Right lobe of liver (tissue), 6 donors: ENCODE results near the gene RNASE9. TPM values are rescaled to one million over a fixed set of nuclear protein-coding genes. Genes with fewer than 3 reads are reported as not detected.

Experiments
- ATAC-seq, 4 donors: fragments of 200-7000 bp; cut with Tn5 transposase; one replicate each; pipeline ENCODE4 v1.9.1; 2020; ENCODE audit warnings: mild to moderate bottlenecking in 4 of 4, moderate library complexity in 4 of 4
- DNase-seq, 3 donors: peaks; one replicate each; pipeline ENCODE4 v3.0.0-alpha.2; 2020
- H3K27ac ChIP-seq, 3 donors: fragments of 200-600 bp; one replicate each; pipeline ENCODE4 v1.8.0; 2022
- H3K27me3 ChIP-seq, 2 donors: fragments of 200-600 bp; one replicate each; pipeline ENCODE4 v1.8.0; 2022
- H3K36me3 ChIP-seq, 4 donors: fragments of 200-600 bp; sonication (generic) in 1 of 4; one replicate each; pipeline versions ENCODE4 v1.5.1 to v1.8.0; 2017 to 2022; ENCODE audit warnings: control low read depth in 1 of 4
- H3K4me1 ChIP-seq, 4 donors: fragments of 200-600 bp; sonication (generic) in 1 of 4; one replicate each; pipeline versions ENCODE4 v1.5.1 to v1.8.0; 2017 to 2022; ENCODE audit warnings: control low read depth in 1 of 4
- H3K4me3 ChIP-seq, 3 donors: fragments of 200-600 bp; one replicate each; pipeline ENCODE4 v1.8.0; 2022
- H3K9me3 ChIP-seq, 4 donors: fragments of 200-600 bp; sonication (generic) in 1 of 4; one replicate each; pipeline versions ENCODE4 v1.5.1 to v1.8.0; 2017 to 2022; ENCODE audit warnings: control low read depth in 1 of 4
- POLR2A ChIP-seq: fragments of 450-650 bp; IDR thresholded peaks from one replicate; pipeline ENCODE4 v1.6.1; 2017; ENCODE audit warnings: antibody characterized with exemption, mild to moderate bottlenecking
- WGBS: methylation state at CpG from one replicate; pipeline ENCODE4 v1.1.6; 2018; ENCODE audit warnings: low coverage, low lambda C conversion rate; ENCODE audit not compliant: insufficient coverage; ENCODE audit errors: missing lambda C conversion rate; 5-methylcytosine and 5-hydroxymethylcytosine counted together
- intact Hi-C, 2 donors: fragments of 100-400 bp; cut with DNase I; formaldehyde crosslinking; loops; one replicate each; pipeline versions ENCODE4 v1.11.2 to v1.14.1; 2022
- total RNA-seq, 6 experiments: library from RNA; depleted of rRNA in 2 of 6; stranded (reverse); fragments of >200 nt in 2 of 6; fragmentation: NEBNext Ultra II Directional in 3 of 6; extraction: Animal tissue kit (Norgen Biotek cat#: 25700) in 3 of 6; gene quantifications; one replicate each; pipeline versions ENCODE4 v1.1.0 to v1.2.4, GENCODE V29; 2016 to 2023
- TF ChIP-seq, protein P1 (sequence below), 4 donors: fragments of 200-600 bp in 3 of 4; fragments of 450-650 bp in 1 of 4; IDR thresholded peaks; one replicate each; pipeline versions ENCODE4 v1.5.1 to v1.8.0; 2016 to 2022; ENCODE audit warnings: antibody characterized with exemption in 4 of 4, mild to moderate bottlenecking in 2 of 4
- donor health status: DM: no; HTN: yes; CAD: no.
- donor health status: DM: no; HTN: no; CAD: no.
- donor health status: DM: no; HTN: no; CAD: no.
- donor health status: DM: no; HTN: yes; CAD: no.
- donor health status: DM: no; HTN: yes; CAD: no.

Gene RNASE9
- total RNA-seq, 6 experiments from 2014 or later = not detected

DNA sequence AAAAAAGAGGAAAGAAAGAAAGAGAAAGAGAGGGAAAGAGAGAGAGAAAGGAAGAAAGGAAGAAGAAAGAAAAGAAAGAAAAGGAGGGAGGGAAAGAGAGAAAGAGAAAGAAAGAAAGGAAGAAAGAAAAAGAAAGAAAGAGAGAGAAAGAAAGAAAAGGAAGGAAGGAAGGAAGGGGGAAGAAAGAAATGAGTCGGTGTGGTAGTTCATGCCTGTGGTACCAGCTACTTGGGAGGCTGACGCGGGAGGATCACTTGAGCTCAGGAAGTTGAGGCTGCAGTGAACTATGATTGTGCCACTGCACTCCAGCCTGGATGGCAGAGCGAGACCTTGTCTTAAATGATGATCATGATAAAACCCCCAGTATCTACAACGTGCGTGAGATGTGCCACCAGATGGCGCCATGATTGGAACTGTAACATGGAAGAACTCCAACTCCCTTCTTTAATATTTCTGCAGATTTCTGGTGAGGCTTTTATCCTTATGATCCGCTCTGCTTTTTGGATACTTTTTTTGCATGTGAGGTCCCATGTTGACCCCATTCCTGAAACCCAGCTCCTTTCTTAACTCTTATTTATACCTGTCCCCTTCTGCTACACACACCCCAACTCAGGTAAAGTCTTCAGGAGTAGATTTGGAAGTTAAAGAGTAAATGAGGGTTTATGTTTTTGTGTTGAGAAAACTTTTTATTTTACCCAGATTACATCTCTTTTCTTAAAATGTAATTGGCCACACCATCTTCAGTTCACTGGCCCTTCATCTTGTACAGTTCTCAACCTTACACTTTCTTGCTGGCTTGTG lies 29.9 kb downstream of the RNASE9 start:
- ATAC-seq = peak; percentile 89 to 92 (median 91)
- no peak for TF ChIP-seq POLR2A
- TF ChIP-seq, protein P1, sequence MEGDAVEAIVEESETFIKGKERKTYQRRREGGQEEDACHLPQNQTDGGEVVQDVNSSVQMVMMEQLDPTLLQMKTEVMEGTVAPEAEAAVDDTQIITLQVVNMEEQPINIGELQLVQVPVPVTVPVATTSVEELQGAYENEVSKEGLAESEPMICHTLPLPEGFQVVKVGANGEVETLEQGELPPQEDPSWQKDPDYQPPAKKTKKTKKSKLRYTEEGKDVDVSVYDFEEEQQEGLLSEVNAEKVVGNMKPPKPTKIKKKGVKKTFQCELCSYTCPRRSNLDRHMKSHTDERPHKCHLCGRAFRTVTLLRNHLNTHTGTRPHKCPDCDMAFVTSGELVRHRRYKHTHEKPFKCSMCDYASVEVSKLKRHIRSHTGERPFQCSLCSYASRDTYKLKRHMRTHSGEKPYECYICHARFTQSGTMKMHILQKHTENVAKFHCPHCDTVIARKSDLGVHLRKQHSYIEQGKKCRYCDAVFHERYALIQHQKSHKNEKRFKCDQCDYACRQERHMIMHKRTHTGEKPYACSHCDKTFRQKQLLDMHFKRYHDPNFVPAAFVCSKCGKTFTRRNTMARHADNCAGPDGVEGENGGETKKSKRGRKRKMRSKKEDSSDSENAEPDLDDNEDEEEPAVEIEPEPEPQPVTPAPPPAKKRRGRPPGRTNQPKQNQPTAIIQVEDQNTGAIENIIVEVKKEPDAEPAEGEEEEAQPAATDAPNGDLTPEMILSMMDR (IDR thresholded peaks at IDR 0.05) = peak; percentile 55 to 84 (median 78)
- Histone ChIP-seq H3K4me1 (no peaks in the 10 kb centered on the region), H3K4me3 (no peak overlapping the region), H3K27me3 (no peaks in the 10 kb centered on the region), H3K9me3 (no peaks in the 10 kb centered on the region), H3K36me3 (no peaks in the 10 kb centered on the region), H3K27ac (no peak overlapping the region)
- peak; percentile 67 to 75 (median 70) for DNase-seq
- WGBS = 10% methylated on average over 7 of the region's 8 CpGs
- intact Hi-C loops = loop anchor here in 1 of 2 donors (10.0 kb wide), 1 partner anchor 74 kb away; no protein-coding TSS in a partner anchor

DNA sequence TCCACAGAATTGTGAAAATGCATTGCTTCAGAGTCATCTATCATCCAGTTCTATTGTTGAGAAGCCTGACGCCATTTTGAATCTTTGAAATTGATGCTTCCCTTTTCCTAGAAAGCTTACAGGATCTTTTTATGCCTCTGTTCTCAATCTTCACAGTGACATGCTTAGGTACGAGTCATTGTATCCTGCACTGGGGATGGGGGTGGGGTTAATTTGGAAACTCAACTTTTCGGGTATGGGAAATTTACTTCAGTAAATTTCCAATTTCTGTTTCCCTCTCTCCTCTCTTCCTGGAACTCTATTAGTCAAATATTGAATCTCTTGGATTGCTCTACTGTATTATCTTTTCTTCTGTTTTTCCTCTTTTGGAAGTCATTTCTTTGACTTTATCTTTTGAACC lies 31.0 kb downstream of the RNASE9 start:
- intact Hi-C loops = loop anchor here in 1 of 2 donors (10.0 kb wide), 1 partner anchor 75 kb away; no protein-coding TSS in a partner anchor
- 61% methylated on average over 3 of the region's 3 CpGs for WGBS
- no peaks in the 10 kb centered on the region for H3K27me3 ChIP-seq

DNA sequence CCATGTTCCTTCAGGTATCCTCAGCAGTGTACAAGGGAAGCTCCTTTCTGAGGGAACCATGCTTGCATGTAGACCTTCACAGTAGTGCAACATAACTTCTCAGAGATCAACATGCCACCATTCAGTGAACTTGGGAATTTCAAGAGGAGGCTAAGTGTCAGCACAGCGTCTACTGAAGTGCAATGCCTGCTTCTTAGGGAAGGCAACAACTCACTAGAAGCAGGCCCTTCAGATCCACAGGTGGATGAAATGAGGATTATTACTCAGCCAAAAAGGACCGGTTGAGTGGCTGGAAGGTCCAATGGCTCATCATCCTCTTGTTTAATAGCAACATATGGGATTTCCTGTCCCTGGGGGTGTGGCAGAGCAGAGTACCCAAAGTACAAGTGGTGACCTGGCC lies 36.8 kb downstream of the RNASE9 start:
- Histone ChIP-seq H3K36me3 (no peaks in the 10 kb centered on the region), H3K4me3 (no peak overlapping the region), H3K4me1 (no peaks in the 10 kb centered on the region), H3K27ac (no peak overlapping the region), H3K9me3 (no peaks in the 10 kb centered on the region), H3K27me3 (no peaks in the 10 kb centered on the region)
- intact Hi-C loops = no loop called here
- no peak for TF ChIP-seq POLR2A
- TF ChIP-seq, protein P1 (IDR thresholded peaks at IDR 0.05) = no peak
- DNase-seq = no peak
- WGBS = 100% methylated on average over 1 of the region's 2 CpGs
- no peak for ATAC-seq

More for the DNA sequence above, 31.0 kb downstream of the RNASE9 start:
- no peak for TF ChIP-seq POLR2A
- TF ChIP-seq, protein P1 (IDR thresholded peaks at IDR 0.05) = no peak
- Histone ChIP-seq H3K9me3 (no peaks in the 10 kb centered on the region), H3K27ac (no peak overlapping the region), H3K4me3 (no peak overlapping the region), H3K36me3 (no peaks in the 10 kb centered on the region), H3K4me1 (no peaks in the 10 kb centered on the region)
- ATAC-seq (no peak), DNase-seq (no peak)

DNA sequence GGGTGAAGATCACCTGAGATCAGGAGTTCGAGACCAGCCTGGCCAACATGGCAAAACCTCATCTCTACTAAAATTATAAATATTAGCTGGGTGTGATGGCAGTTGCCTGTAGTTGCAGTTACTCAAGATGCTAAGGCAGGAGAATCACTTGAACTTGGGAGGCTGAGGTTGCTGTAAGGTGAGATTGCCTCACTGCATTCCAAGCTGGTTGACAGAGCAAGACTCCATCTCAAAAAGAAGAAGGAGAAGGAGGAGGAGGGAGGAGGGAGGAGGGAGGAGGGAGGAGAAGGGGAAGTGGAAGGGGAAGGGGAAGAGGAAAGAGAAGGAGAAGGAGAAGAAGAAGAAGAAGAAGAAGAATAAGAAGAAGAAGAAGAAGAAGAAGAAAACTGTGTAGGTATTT lies 38.5 kb downstream of the RNASE9 start:
- WGBS = 82% methylated on average over 1 of the region's 1 CpG
- ATAC-seq = no peak
- intact Hi-C loops = no loop called here

More for the DNA sequence above, 38.5 kb downstream of the RNASE9 start:
- TF ChIP-seq, protein P1 (IDR thresholded peaks at IDR 0.05) = no peak
- no peak for TF ChIP-seq POLR2A
- H3K9me3 ChIP-seq = no peaks in the 10 kb centered on the region
- no peak overlapping the region for H3K4me3 ChIP-seq
- DNase-seq = no peak
- H3K4me1 ChIP-seq = no peaks in the 10 kb centered on the region
- H3K36me3 ChIP-seq = no peaks in the 10 kb centered on the region
- H3K27ac ChIP-seq = no peak overlapping the region
- H3K27me3 ChIP-seq = no peaks in the 10 kb centered on the region
